Body of pancreas (tissue), 4 donors: ENCODE data around the gene LCE3E. TPM values are rescaled to one million over a fixed set of nuclear protein-coding genes. Genes with fewer than 3 reads are reported as not detected.

Source experiments
- ATAC-seq: fragments of 150-250 bp; one replicate; pipeline ENCODE4 v1.9.1; 2016
- DNase-seq, 4 donors: peaks; one replicate each; pipeline ENCODE4 v3.0.0-alpha.2; 2019
- H3K27ac ChIP-seq, 4 donors: fragments of 200-600 bp; sonication (generic); 1 replicate in 3 of 4; 2 replicates in 1 of 4; pipeline versions ENCODE4 v1.5.1 to v1.6.1; 2016 to 2019; ENCODE audit warnings: mild to moderate bottlenecking in 1 of 4, mixed read lengths in 1 of 4, moderate library complexity in 1 of 4
- H3K27me3 ChIP-seq, 2 donors: fragments of 200-600 bp; sonication (generic); one replicate each; pipeline ENCODE4 v1.6.0; 2016; ENCODE audit warnings: mild to moderate bottlenecking in 1 of 2
- H3K36me3 ChIP-seq, 2 donors: fragments of 200-600 bp; sonication (generic); replicated peaks in 1 of 2; 2 replicates each; pipeline ENCODE4 v1.5.1; 2016; ENCODE audit warnings: low read depth in 2 of 2; ENCODE audit not compliant: insufficient read depth in 1 of 2
- H3K4me1 ChIP-seq: fragments of 200-600 bp; sonication (generic); one replicate; pipeline ENCODE4 v1.6.0; 2016
- H3K4me3 ChIP-seq, 2 donors: fragments of 200-600 bp; sonication (generic); 1 replicate in 1 of 2; 2 replicates in 1 of 2; pipeline ENCODE4 v1.5.1; 2016 to 2019
- H3K9me3 ChIP-seq, 3 donors: fragments of 200-600 bp; sonication (generic); 1 replicate in 2 of 3; 2 replicates in 1 of 3; pipeline ENCODE4 v1.5.1; 2016
- CTCF ChIP-seq, 7 experiments: fragments of 450-650 bp in 4 of 7; fragments of 200-600 bp in 3 of 7; sonication (generic) in 3 of 7; IDR thresholded peaks; one replicate each; pipeline ENCODE4 v1.5.1; 2016 to 2019; ENCODE audit warnings: antibody characterized with exemption in 7 of 7
- POLR2A ChIP-seq, 3 donors: fragments of 450-650 bp; IDR thresholded peaks; one replicate each; pipeline ENCODE4 v1.6.1; 2016; ENCODE audit warnings: antibody characterized with exemption in 3 of 3, mild to moderate bottlenecking in 2 of 3
- WGBS, 2 donors: methylation state at CpG; one replicate each; pipeline ENCODE4 v1.1.5; 2017; 5-methylcytosine and 5-hydroxymethylcytosine counted together
- intact Hi-C: fragments of 100-400 bp; cut with DNase I; formaldehyde crosslinking; loops from one replicate; pipeline ENCODE4 v1.15.1; 2023
- small RNA-seq: library from RNA; depleted of rRNA; stranded (forward); fragments of <200 nt; gene quantifications from one replicate; pipeline ENCODE3, GENCODE V24; 2016
- total RNA-seq, 2 donors: library from RNA; depleted of rRNA; stranded (reverse); fragments of >200 nt; gene quantifications; one replicate each; pipeline ENCODE4 v1.1.0, GENCODE V29; 2016

LCE3E gene
- total RNA-seq, 2 donors from 2014 or later: not detected

- no peak overlapping the region for H3K4me3 ChIP-seq
- no peaks in the 10 kb centered on the region for H3K36me3 ChIP-seq
- peaks cover 2% of the 10 kb centered on the region for H3K4me1 ChIP-seq
- no peak for ATAC-seq
- DNase-seq: no peak
- no peaks in the 10 kb centered on the region for H3K27me3 ChIP-seq
- 57% methylated on average over 4 of the region's 4 CpGs for WGBS, 2 donors
- no peak overlapping the region for H3K27ac ChIP-seq
- TF ChIP-seq POLR2A (IDR thresholded peaks at IDR 0.05): no peak
- TF ChIP-seq CTCF (IDR thresholded peaks at IDR 0.05): no peak
- intact Hi-C loops: no loop called here
- peaks cover 0 to 8% (median 0%) of the 10 kb centered on the region in 3 donors for H3K9me3 ChIP-seq
These were observed 46.0 kb downstream of the LCE3E start for GRCh38 chr1:152520561-152521090.

GRCh38 chr1:152519851-152520250 lies 46.7 kb downstream of the LCE3E start:
- Histone ChIP-seq H3K36me3 (no peaks in the 10 kb centered on the region), H3K4me3 (no peak overlapping the region), H3K4me1 (peaks cover 9% of the 10 kb centered on the region), H3K9me3 (peaks cover 0 to 8% (median 0%) of the 10 kb centered on the region in 3 donors), H3K27ac (no peak overlapping the region), H3K27me3 (no peaks in the 10 kb centered on the region)
- 40 to 43% methylated on average over 1 of the region's 1 CpG for WGBS, 2 donors
- intact Hi-C loops: no loop called here
- DNase-seq (no peak), ATAC-seq (no peak)
- TF ChIP-seq CTCF (IDR thresholded peaks at IDR 0.05) (no peak), POLR2A (IDR thresholded peaks at IDR 0.05) (no peak)

- TF ChIP-seq POLR2A (IDR thresholded peaks at IDR 0.05) (no peak), CTCF (IDR thresholded peaks at IDR 0.05) (no peak)
- ATAC-seq: no peak
These were observed 49.3 kb downstream of the LCE3E start for GRCh38 chr1:152517237-152517811.

GRCh38 chr1:152516082-152516481 lies 50.5 kb downstream of the LCE3E start:
- intact Hi-C loops: no loop called here
- Histone ChIP-seq H3K4me3 (no peak overlapping the region), H3K36me3 (no peaks in the 10 kb centered on the region), H3K9me3 (no peaks in the 10 kb centered on the region), H3K4me1 (peaks cover 9% of the 10 kb centered on the region), H3K27ac (no peak overlapping the region), H3K27me3 (peaks cover 0 to 6% of the 10 kb centered on the region in 2 donors)
- no peak for TF ChIP-seq POLR2A (IDR thresholded peaks at IDR 0.05)
- ATAC-seq (no peak), DNase-seq (no peak)
- 54 to 62% methylated on average over 7 of the region's 7 CpGs for WGBS, 2 donors

More at GRCh38 chr1:152517237-152517811, 49.3 kb downstream of the LCE3E start:
- DNase-seq: no peak
- no peak overlapping the region for H3K27ac ChIP-seq
- H3K4me3 ChIP-seq: no peak overlapping the region
- H3K9me3 ChIP-seq: no peaks in the 10 kb centered on the region
- H3K27me3 ChIP-seq: peaks cover 0 to 6% of the 10 kb centered on the region in 2 donors
- intact Hi-C loops: no loop called here
- peaks cover 9% of the 10 kb centered on the region for H3K4me1 ChIP-seq
- no peaks in the 10 kb centered on the region for H3K36me3 ChIP-seq
- 59 to 61% methylated on average over 7 of the region's 7 CpGs for WGBS, 2 donors

Small RNA genes within 50 kb of the gene (small RNA-seq; reads per million reads assigned to genes)
- not detected for gene LCE3B

Other genes starting within 250 kb of the LCE3E start
- not detected for gene FLG, start 241.5 kb downstream of the LCE3E start, total RNA-seq
- not detected for gene FLG2, start 206.8 kb downstream of the LCE3E start, total RNA-seq
- gene CRNN, start 152.5 kb downstream of the LCE3E start, total RNA-seq: not detected
- gene LCE5A, start 56.0 kb downstream of the LCE3E start, total RNA-seq: not detected
- gene CRCT1, start 52.3 kb downstream of the LCE3E start, total RNA-seq: not detected
- gene LCE3D, start 13.7 kb upstream of the LCE3E start, total RNA-seq: not detected
- gene LCE3C, start 33.5 kb upstream of the LCE3E start, total RNA-seq: not detected
- not detected for gene LCE3B, start 47.0 kb upstream of the LCE3E start, total RNA-seq
- gene LCE3A, start 56.3 kb upstream of the LCE3E start, total RNA-seq: not detected
- gene LCE2D, start 96.6 kb upstream of the LCE3E start, total RNA-seq: not detected
- not detected for gene LCE2C, start 108.5 kb upstream of the LCE3E start, total RNA-seq
- not detected for gene LCE2B, start 119.3 kb upstream of the LCE3E start, total RNA-seq
- not detected for gene LCE2A, start 131.6 kb upstream of the LCE3E start, total RNA-seq
- not detected for gene LCE4A, start 141.4 kb upstream of the LCE3E start, total RNA-seq
- gene KPRP, start 191.2 kb upstream of the LCE3E start, total RNA-seq: not detected
- not detected for gene LCE1F, start 208.4 kb upstream of the LCE3E start, total RNA-seq
- gene LCE1E, start 219.5 kb upstream of the LCE3E start, total RNA-seq: not detected
- gene LCE1D, start 229.9 kb upstream of the LCE3E start, total RNA-seq: not detected
- gene LCE1C, start 239.9 kb upstream of the LCE3E start, total RNA-seq: not detected
- not detected for gene LCE1B, start 245.2 kb upstream of the LCE3E start, total RNA-seq